Measurements from ENCODE around the gene CTDP1.

DNA sequence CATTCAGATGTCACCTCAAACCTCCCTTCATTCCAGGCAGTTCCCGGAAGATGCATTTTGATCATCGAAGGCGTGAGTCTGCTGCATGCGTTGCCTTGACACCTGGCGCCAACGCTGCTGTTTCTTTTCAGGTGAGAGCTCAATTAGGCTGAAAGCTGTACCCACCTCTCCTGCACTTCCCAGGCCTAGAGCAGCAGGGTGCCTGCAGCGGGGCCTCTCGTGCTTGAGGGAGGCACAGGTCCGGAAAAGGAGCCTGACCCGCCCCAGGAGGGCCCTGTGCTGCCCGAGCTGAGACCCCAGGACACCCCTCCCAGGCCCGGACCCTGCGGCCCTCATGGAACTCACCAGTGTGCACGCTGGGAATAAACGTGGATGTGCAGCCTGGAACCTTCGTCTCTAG, 86.7 kb downstream of the CTDP1 start:
- TF ChIP-seq, protein P1, sequence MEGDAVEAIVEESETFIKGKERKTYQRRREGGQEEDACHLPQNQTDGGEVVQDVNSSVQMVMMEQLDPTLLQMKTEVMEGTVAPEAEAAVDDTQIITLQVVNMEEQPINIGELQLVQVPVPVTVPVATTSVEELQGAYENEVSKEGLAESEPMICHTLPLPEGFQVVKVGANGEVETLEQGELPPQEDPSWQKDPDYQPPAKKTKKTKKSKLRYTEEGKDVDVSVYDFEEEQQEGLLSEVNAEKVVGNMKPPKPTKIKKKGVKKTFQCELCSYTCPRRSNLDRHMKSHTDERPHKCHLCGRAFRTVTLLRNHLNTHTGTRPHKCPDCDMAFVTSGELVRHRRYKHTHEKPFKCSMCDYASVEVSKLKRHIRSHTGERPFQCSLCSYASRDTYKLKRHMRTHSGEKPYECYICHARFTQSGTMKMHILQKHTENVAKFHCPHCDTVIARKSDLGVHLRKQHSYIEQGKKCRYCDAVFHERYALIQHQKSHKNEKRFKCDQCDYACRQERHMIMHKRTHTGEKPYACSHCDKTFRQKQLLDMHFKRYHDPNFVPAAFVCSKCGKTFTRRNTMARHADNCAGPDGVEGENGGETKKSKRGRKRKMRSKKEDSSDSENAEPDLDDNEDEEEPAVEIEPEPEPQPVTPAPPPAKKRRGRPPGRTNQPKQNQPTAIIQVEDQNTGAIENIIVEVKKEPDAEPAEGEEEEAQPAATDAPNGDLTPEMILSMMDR (IDR thresholded peaks at IDR 0.05; ENCODE audit: poor library complexity): no peak
- TF ChIP-seq EZH2 (IDR thresholded peaks at IDR 0.05; ENCODE audit: borderline replicate concordance): no peak

Measured in hepatocyte (in vitro differentiated cells).